Muscle of back (tissue), 11 donors: ENCODE results near the gene HOXB3. TPM values are rescaled to one million over a fixed set of nuclear protein-coding genes. Genes with fewer than 3 reads are reported as not detected.
"Not testable (repeated sequence)": the region's sequence is repeated elsewhere in the genome, so short reads cannot be mapped to it uniquely, and the experiment has no call there.

Experiments
- DNase-seq, 3 donors: peaks; one replicate each; pipeline versions ENCODE4 v3.0.0 to v3.0.0-alpha.2; 2013
- polyA plus RNA-seq, 10 donors: library from polyadenylated mRNA; unstranded; fragments of 120-200 nt; gene quantifications; one replicate each; pipeline ENCODE4 v1.2.1, GENCODE V29; 2013; ENCODE audit not compliant: insufficient read length in 10 of 10

HOXB3 gene
- polyA plus RNA-seq, 10 donors = 10.4 to 39.0 (median 24.4) TPM

- no peak for DNase-seq
Measured at GRCh38 chr17:48530208-48530886, 59.7 kb downstream of the HOXB3 start.

GRCh38 chr17:48529683-48530009 lies 60.4 kb downstream of the HOXB3 start:
- no peak for DNase-seq

- DNase-seq = no peak
Measured at GRCh38 chr17:48528936-48529682, 60.9 kb downstream of the HOXB3 start.

- DNase-seq = no peak
Measured at GRCh38 chr17:48528153-48528935, 61.7 kb downstream of the HOXB3 start.

- no peak for DNase-seq
Measured at GRCh38 chr17:48527547-48527932, 62.5 kb downstream of the HOXB3 start.

- DNase-seq = no peak
Measured at GRCh38 chr17:48526608-48527546, 63.2 kb downstream of the HOXB3 start.

- peak in 1 of 3 donors; percentile 44 for DNase-seq
Measured at GRCh38 chr17:48523010-48523409, 67.0 kb downstream of the HOXB3 start.

- peak in 2 of 3 donors; percentile 72 to 87 for DNase-seq
Measured at GRCh38 chr17:48522031-48522653, 67.9 kb downstream of the HOXB3 start.

- DNase-seq = no peak
Measured at GRCh38 chr17:48520631-48521079, 69.4 kb downstream of the HOXB3 start.

GRCh38 chr17:48519427-48519826 lies 70.6 kb downstream of the HOXB3 start:
- no peak for DNase-seq

- no peak for DNase-seq
Measured at GRCh38 chr17:48517478-48517877, 72.6 kb downstream of the HOXB3 start.

GRCh38 chr17:48515925-48516900 lies 73.8 kb downstream of the HOXB3 start:
- DNase-seq = no peak

- DNase-seq = no peak
Measured at GRCh38 chr17:48514477-48514876, 75.6 kb downstream of the HOXB3 start.

GRCh38 chr17:48513666-48514455 lies 76.2 kb downstream of the HOXB3 start:
- no peak for DNase-seq

- no peak for DNase-seq
Measured at GRCh38 chr17:48513097-48513496, 76.9 kb downstream of the HOXB3 start.

GRCh38 chr17:48510761-48511604 lies 79.1 kb downstream of the HOXB3 start:
- DNase-seq = no peak

- DNase-seq = no peak
Measured at GRCh38 chr17:48510381-48510760, 79.7 kb downstream of the HOXB3 start.

GRCh38 chr17:48509708-48510107 lies 80.3 kb downstream of the HOXB3 start:
- not testable (repeated sequence) for DNase-seq
